HL-60 (cell line): ENCODE results near the gene EIF2B2.

ENCODE experiments used
- DNase-seq, 2 experiments: peaks; one replicate each; pipeline ENCODE4 v3.0.0-alpha.2; 2010 to 2020; ENCODE audit warnings: low read depth in 1 of 2, low spot score in 1 of 2
- H3K27ac ChIP-seq: fragments of 250-450 bp; sonication (Bioruptor Pico); replicated peaks from 2 replicates; pipeline ENCODE4 v1.5.1; 2020; ENCODE audit warnings: mild to moderate bottlenecking, moderate library complexity
- H3K27me3 ChIP-seq: fragments of 250-450 bp; sonication (Bioruptor Pico); 2 replicates; pipeline ENCODE4 v1.5.1; 2021; ENCODE audit warnings: mild to moderate bottlenecking, moderate library complexity; ENCODE audit not compliant: insufficient read depth, poor library complexity, severe bottlenecking
- H3K4me3 ChIP-seq: replicated peaks from 2 replicates; pipeline ENCODE4 v1.5.1; 2011; ENCODE audit warnings: mild to moderate bottlenecking, control low read depth, low read length; ENCODE audit not compliant: insufficient read depth
- CTCF ChIP-seq: IDR thresholded peaks from one replicate; pipeline ENCODE4 v1.5.1; 2011; ENCODE audit warnings: low read length, control low read depth, inconsistent platforms; ENCODE audit not compliant: insufficient read depth
- GABPA ChIP-seq: IDR thresholded peaks from 2 replicates; pipeline ENCODE4 v1.6.1; 2012; ENCODE audit warnings: low read depth
- POLR2AphosphoS5 ChIP-seq: IDR thresholded peaks from 2 replicates; pipeline ENCODE4 v1.6.1; 2012; ENCODE audit warnings: low read depth
- SPI1 ChIP-seq: IDR thresholded peaks from 2 replicates; pipeline ENCODE4 v1.6.1; 2012; ENCODE audit warnings: low read depth, mild to moderate bottlenecking, borderline replicate concordance
- TF ChIP-seq, protein P1 (sequence below): IDR thresholded peaks from 2 replicates; pipeline ENCODE4 v1.6.1; 2012; ENCODE audit warnings: low read depth; ENCODE audit not compliant: insufficient replicate concordance

Gene EIF2B2

GRCh38 chr14:75042035-75042434 is 39.3 kb downstream of the EIF2B2 start:
- Histone ChIP-seq H3K27ac (no peak overlapping the region), H3K27me3 (no peaks in the 10 kb centered on the region), H3K4me3 (no peak overlapping the region)
- TF ChIP-seq CTCF (no peak), GABPA (no peak), POLR2AphosphoS5 (no peak), SPI1 (no peak)
- TF ChIP-seq, protein P1, sequence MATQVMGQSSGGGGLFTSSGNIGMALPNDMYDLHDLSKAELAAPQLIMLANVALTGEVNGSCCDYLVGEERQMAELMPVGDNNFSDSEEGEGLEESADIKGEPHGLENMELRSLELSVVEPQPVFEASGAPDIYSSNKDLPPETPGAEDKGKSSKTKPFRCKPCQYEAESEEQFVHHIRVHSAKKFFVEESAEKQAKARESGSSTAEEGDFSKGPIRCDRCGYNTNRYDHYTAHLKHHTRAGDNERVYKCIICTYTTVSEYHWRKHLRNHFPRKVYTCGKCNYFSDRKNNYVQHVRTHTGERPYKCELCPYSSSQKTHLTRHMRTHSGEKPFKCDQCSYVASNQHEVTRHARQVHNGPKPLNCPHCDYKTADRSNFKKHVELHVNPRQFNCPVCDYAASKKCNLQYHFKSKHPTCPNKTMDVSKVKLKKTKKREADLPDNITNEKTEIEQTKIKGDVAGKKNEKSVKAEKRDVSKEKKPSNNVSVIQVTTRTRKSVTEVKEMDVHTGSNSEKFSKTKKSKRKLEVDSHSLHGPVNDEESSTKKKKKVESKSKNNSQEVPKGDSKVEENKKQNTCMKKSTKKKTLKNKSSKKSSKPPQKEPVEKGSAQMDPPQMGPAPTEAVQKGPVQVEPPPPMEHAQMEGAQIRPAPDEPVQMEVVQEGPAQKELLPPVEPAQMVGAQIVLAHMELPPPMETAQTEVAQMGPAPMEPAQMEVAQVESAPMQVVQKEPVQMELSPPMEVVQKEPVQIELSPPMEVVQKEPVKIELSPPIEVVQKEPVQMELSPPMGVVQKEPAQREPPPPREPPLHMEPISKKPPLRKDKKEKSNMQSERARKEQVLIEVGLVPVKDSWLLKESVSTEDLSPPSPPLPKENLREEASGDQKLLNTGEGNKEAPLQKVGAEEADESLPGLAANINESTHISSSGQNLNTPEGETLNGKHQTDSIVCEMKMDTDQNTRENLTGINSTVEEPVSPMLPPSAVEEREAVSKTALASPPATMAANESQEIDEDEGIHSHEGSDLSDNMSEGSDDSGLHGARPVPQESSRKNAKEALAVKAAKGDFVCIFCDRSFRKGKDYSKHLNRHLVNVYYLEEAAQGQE, result no peak
- DNase-seq, result no peak

DNA sequence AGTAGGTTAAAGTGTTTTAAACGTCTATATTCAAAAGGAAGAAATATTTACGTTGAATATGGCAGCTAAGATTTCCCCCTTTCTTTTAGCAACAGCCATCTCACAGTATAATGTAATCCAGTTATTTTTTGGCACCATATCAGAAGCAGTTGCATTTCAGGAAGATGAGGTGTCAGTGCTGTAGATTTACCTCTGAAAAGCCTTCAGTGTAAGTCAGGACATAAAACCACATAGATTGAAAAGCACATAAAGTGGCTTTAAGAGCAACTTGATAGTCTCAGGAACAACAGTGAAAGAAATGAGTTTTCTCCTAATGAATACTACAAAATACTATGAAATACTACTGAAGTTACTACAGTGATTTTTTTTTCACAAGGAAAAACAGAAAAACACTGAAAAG is 41.6 kb downstream of the EIF2B2 start:
- DNase-seq, result no peak
- H3K4me3 ChIP-seq, result no peak overlapping the region
- no peak overlapping the region for H3K27ac ChIP-seq
- H3K27me3 ChIP-seq, result no peaks in the 10 kb centered on the region
- TF ChIP-seq, protein P1, result no peak
- TF ChIP-seq POLR2AphosphoS5, result no peak
- TF ChIP-seq SPI1, result no peak
- TF ChIP-seq GABPA, result no peak

DNA sequence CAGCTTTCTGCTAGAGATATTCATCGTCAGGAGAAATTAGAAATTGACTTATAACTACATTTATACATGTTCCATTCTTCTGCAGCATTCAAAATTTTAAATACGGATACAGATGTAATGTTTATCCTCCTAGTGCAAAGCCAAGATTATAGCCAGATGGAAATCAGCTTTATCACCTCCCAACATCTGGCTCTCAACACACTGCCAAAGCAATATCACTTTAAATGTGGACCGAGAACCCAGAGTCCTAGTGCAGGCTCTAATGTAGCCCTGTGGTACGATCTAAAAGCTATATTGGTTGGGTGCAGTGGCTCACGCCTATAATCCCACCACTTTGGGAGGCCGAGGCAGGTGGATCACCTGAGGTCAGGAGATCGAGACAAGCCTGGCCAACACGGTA is 42.0 kb downstream of the EIF2B2 start:
- DNase-seq, result no peak
- TF ChIP-seq, protein P1, result no peak
- no peak for TF ChIP-seq CTCF
- no peak for TF ChIP-seq GABPA
- H3K27ac ChIP-seq, result no peak overlapping the region
- H3K27me3 ChIP-seq, result no peaks in the 10 kb centered on the region
- H3K4me3 ChIP-seq, result no peak overlapping the region

- no peak overlapping the region for H3K4me3 ChIP-seq
- no peaks in the 10 kb centered on the region for H3K27me3 ChIP-seq
- H3K27ac ChIP-seq, result no peak overlapping the region
- no peak for TF ChIP-seq POLR2AphosphoS5
- TF ChIP-seq, protein P1, result no peak
- DNase-seq, result no peak
These were observed 43.6 kb downstream of the EIF2B2 start for GRCh38 chr14:75046275-75046674.
